HG03159 (cell line): ENCODE measurements around the gene NID1.
A peak's percentile ranks its signal among the peaks of the same experiment; 100 is the strongest.
"Not testable (repeated sequence)": the region's sequence is repeated elsewhere in the genome, so short reads cannot be mapped to it uniquely, and the experiment has no call there.

Source experiments
- ATAC-seq: cut with Tn5 transposase; IDR thresholded peaks from one replicate; pipeline ENCODE4 v1.9.1; 2021; ENCODE audit warnings: mild to moderate bottlenecking, moderate library complexity; ENCODE audit not compliant: unreplicated experiment

Gene NID1

DNA sequence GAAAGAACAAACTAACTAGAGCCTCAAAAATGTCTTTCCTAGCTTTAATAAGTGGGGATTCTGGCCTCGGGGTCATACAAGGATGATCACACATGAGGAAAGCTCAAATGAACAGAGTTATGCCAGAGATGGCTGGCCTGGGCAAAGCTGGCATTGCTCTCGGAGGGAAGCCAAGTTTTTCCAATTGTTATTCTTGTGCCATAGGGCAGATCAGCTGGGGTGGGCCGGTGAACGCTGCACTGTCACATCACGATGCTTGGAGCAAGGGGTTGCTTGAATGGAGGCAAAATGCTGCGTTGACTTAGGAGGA is 122.3 kb downstream of the NID1 start:
- no peak for ATAC-seq

GRCh38 chr1:235941876-235942624 is 122.8 kb downstream of the NID1 start:
- no peak for ATAC-seq

- ATAC-seq = no peak
Measured at GRCh38 chr1:235940285-235940684, 124.6 kb downstream of the NID1 start.

GRCh38 chr1:235939480-235939775 is 125.5 kb downstream of the NID1 start:
- ATAC-seq = no peak

DNA sequence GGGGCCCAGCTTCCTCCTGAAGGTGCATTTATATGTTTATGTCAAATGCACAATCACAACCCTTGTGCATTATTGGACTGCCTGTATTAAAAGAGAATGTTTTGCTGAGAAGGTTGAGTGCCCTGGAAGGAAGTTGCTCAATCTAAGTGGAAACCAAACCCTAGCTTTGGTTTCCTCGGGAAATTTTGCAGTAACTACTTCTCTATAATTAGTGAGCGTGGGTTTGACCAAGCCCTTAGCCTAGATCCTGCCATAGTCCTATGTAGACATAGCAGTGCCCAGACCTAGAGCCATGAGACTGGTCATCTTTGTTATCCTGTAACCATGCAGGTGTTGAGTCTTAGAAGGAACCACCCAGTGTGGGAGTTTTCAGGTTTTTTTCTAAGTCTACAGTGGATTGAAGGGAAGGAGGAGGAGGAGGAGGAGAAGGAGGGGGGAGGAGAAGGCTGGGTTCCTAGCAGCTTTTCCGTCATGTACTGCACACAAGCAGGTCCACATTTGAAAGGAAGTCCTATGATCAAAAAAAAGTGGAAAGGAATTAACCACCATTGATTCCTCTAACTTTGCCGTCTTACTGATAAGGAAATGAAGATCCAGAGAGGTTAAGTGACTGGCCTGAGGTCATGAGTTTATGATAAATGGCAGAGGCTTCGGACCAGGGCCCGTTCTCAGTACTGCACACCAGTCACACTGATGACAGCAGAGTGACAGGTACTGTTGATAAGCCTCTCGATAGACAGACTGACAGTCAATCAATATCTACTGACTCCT is 126.0 kb downstream of the NID1 start:
- ATAC-seq = peak; percentile 56

DNA sequence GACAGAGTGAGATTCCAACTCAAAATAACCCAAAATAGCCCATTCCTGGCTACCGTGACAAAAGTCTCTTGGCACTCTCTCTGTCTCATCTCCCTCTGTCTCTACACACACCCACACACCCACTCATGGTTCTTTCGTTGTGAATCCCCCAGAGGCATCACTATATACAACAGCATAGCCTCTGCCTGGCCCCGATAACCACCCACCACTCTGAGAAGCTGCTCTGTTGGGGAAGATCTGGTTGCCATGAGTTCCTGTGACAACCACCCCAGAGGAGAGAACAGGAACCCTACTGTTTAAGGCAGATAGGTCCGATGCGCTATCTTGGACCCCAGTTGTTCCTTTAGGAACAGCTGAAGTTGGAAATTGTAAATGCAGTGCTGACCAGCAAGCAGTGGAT is 127.8 kb downstream of the NID1 start:
- ATAC-seq = no peak

DNA sequence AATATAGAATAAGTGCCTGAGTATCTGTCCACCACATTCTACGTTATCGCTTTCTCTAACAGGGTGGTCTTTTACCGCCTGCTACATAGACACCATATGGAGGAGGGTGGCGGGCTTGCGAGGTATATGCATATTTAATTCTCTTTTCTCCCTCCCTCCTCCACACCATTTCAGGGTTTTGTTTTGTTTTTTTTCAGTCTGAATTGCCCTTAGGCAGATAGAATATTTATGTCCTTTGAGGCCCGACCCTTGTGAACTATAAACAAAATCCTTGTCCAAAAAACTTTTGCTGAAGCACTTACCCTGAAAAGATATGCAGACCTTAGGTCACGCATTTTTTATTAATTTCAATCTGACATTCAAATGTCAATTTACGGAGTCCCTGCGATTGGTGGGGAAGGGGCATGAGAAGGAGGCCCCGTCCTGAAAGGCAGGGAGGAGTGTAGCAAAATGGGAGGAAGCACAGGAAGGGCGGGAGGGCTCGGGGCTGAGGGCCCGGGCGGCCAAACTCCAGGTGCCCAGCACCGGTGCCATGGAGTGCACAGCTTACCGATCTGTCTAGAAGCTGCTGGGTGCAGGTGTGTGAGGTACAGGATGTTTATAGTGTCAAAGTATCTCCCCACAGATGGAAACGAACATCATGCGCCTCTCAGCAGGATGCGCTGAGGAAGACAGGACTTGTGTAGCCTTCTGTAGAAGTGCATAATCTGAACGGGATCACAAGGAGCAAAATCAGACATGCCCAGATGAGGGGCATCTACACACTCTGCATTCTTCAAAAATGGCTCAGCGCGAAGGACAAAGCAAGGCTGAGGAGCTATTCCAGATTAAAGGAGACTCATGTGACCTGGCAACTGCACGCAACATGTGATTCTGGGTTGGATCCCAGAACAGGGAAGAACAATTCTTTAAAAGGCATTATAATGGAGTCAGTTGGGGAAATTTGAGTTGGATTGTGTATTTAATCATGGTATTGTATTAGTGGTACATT is 129.4 kb downstream of the NID1 start:
- ATAC-seq = no peak

- ATAC-seq = no peak
Measured at GRCh38 chr1:235933766-235934116, 131.1 kb downstream of the NID1 start.

DNA sequence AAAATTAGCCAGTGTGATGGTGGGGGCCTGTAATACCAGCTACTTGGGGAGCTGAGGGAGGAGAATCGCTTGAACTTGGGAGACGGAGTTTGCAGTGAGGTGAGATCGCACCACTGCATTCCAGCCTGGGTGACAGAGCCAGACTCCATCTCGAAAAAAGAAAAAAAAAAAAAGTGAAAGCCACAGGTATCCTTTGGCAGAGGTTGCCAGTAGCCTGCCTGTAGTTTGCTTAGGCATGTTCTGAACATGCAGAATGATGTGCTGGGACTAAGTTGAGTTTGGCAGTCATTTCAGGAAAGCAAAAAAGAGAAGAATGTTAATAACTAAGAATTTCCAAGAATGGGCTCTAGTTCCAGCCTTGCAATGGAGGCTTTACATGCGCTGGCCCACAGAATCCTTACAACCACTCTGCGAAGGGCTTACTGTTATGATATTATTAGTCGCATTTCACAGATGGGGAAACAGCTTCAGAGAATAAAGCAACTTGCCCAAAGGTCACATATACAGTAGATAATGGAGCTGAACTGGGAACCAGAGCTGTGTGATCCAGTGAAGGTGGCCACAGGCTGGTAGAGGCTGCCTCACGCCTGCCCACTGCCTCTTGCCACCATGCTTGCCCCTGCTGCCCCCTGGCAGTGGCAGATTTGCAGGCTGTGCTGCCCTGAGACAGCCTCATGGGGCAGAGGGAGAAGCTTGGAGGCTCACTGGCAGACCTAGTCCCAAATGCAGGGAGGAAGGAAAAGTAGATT is 131.7 kb downstream of the NID1 start:
- ATAC-seq = no peak

DNA sequence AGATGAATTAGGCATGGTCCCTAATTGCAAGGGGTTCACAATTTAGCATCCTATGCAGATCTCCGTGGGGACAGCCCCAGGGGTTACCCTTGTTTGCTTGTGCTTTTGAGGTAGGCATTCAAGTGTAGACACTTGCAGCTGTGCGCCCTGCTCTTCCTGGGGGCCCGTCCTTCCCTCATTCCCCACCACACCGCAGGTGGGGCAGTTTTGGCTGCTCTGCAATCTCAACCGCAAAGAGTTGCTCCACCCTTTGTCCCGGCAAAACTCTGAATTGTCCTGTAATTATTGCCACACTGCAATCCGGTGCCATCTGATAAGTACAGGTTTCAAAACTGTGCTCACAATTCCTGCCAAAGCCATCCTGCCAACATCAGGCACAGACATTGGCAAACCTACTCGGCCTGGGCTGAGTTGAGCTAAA is 132.8 kb downstream of the NID1 start:
- no peak for ATAC-seq

DNA sequence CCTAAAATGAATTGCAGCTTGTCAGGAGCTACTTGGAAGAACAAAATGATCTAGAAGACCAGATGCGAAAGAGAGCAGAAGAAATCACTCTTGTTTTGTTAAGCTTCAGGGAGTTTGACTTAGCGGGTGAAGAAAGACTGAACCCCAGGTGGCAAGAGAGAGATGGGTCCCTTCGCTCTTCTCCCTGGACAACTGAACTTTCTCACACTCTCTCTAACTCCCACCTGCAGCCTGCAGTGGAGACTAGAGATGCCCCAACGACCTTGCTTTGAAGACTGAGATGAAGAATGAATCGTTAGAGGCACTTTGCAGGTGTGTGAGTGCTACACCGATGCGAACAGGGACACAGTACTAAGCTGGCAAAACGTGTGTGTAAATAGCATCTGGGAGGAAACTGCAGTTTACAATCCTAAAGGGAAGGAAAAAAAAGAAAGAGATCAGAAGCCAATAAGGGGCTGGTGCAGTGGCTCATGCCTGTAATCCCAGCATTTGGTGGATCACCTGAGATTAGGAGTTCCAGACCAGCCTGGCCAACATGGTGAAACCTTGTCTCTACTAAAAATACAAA is 133.6 kb downstream of the NID1 start:
- ATAC-seq = no peak

DNA sequence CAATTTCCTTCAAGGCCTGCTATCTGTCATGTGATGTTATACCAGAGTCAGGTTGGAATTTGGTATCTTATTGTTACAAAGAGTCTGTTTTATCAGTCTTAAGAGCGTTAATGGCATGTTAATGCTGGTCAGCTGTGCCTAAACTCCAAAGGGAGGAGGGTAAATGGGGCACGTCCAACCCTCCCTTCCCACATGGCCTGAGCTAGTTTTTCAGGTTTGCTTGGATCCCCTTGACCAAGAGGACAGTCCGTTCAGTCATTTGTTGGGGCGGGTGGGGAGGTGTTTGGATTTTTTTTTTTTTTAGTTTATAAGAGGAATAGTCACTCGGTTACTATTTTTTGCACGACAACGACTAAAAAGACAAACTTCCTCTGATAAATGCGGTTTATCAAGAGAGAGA is 134.3 kb downstream of the NID1 start:
- ATAC-seq = no peak

GRCh38 chr1:235929216-235929615 is 135.7 kb downstream of the NID1 start:
- ATAC-seq = no peak

GRCh38 chr1:235928197-235928596 is 136.7 kb downstream of the NID1 start:
- ATAC-seq = no peak

DNA sequence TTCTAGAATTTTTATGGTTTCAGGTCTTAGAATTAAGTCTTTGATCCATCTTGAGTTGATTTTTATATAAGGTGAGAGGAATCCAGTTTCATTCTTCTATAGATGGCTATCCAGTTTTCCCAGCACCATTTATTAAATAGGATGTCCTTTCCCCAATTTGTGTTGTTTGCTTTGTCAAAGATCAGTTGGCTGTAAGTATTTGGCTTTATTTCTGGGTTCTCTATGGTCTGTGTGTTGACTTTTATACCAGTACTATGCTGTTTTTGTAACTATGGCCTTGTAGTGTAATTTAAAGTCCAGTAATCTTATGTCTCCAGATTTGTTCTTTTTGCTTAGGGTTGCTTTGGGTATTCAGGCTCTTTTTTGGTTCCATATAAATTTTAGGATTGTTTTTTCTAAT is 137.3 kb downstream of the NID1 start:
- not testable (repeated sequence) for ATAC-seq
